SK-N-SH treated with all-trans-retinoic acid at 6 μM for 48 hours (cell line): ENCODE data around the gene GLT6D1.

Experiments used
- ARNTL ChIP-seq: fragments of 450-650 bp; formaldehyde crosslinking; IDR thresholded peaks from 2 replicates; pipeline ENCODE4 v1.5.0; 2020; ENCODE audit warnings: low read depth, mild to moderate bottlenecking, moderate library complexity, borderline replicate concordance
- CSDC2 ChIP-seq: fragments of 250-450 bp; sonication (Bioruptor Pico); IDR thresholded peaks from 2 replicates; pipeline ENCODE4 v1.5.0; 2020; ENCODE audit warnings: mild to moderate bottlenecking, moderate library complexity
- RARB ChIP-seq: fragments of 250-450 bp; sonication (Bioruptor Pico); IDR thresholded peaks from 2 replicates; pipeline ENCODE4 v1.8.0; 2021; ENCODE audit warnings: mild to moderate bottlenecking, moderate library complexity
- ZFP3 ChIP-seq: fragments of 250-450 bp; sonication (Bioruptor Pico); IDR thresholded peaks from 2 replicates; pipeline ENCODE4 v1.5.0; 2020; ENCODE audit warnings: mild to moderate bottlenecking, moderate library complexity

DNA sequence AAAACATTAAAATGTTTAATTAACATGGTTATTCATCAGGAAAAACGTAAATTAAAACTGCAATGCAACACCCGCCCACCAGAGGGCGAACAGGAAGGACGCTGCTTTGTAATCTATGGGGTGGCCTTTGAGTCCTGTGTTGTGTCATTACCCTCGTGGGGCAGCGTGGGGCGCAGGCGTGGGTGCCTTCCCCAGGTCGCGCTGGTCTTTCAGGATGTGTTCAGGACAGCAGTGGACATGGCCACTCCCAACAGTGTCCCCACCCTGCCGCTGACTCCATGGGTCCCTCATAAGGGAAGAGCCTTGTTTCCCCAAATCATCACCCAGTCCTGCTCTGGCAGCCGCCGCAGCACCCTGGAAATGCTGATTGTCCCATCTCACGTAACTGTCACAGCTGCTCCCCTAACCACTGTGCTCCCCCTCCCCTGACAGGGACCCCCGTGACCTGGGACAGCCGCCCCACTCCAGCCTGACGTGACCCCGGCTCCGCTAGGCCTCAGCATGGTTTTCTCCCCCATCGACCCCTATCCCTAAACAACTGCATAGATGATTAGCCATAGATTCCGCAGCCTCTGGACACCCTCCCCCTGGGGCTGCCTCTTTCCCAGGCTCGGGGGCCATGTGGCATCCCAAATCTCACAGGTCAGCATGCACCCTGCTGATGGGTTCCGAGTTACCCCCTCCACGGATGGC lies 36.4 kb downstream of the GLT6D1 start:
- no peak for TF ChIP-seq ARNTL
- no peak for TF ChIP-seq RARB
- TF ChIP-seq CSDC2 (CRISPR knock-in tag), result no peak
- TF ChIP-seq ZFP3 (CRISPR knock-in tag), result no peak
